GM21367 (cell line): Measurements from ENCODE around the gene SBF2.
"Not testable (repeated sequence)": the region's sequence is repeated elsewhere in the genome, so short reads cannot be mapped to it uniquely, and the experiment has no call there.

Experiments used
- ATAC-seq: cut with Tn5 transposase; IDR thresholded peaks from one replicate; pipeline ENCODE4 v1.9.1; 2021; ENCODE audit not compliant: unreplicated experiment

Gene SBF2

DNA sequence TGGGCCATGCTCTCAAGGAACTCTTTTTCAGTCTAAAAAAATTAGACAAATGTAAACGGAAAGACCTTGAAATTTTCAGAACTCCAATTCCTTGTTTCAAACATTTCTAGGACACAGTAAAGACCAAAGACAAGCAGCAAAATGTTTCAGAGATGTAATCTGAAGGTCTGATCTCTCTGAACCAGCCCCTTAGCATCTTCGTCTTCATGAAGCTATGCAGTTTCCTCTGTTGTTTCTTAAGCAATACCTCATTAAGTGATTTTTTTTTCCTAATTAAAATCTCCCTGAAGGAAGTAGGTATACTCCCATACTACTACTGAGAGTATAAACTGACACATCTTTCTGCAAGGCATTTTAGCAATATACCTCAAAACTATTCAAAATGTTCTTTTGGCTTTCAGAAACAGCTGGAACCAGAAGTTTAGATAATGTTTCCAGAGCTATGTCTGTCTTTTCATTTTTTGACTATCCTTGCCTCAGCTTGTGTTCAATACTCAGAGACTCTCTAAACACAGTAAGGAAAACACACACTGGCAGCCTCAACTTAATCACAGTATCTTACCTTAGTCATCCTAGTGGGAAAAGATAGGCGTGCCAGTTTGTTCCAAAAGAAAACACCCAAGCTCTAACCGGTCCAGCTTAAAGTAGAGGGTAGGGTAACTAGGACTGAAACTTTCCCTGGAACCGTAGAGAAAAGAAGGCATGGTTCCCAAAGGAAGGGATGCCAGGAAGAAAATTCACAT, 25.1 kb downstream of the SBF2 start:
- no peak for ATAC-seq

DNA sequence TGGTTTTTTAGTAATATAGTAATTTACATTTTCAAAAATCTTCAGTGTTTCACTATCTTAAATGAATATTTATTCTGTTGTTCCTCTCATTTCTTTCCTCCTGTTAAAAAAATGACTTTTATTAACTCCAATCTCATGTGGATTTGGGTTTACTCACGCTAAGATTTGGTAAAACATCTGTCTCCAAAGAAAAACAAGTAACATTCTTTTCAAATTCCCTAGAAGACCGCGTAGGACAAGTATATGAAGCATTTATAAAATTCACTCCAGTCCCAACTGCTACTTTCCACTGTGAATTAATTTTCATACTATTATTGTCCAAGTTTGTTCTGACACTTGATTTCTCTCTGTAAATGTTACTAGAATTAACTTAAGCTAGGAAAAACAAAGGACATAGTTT, 26.2 kb downstream of the SBF2 start:
- ATAC-seq = no peak

DNA sequence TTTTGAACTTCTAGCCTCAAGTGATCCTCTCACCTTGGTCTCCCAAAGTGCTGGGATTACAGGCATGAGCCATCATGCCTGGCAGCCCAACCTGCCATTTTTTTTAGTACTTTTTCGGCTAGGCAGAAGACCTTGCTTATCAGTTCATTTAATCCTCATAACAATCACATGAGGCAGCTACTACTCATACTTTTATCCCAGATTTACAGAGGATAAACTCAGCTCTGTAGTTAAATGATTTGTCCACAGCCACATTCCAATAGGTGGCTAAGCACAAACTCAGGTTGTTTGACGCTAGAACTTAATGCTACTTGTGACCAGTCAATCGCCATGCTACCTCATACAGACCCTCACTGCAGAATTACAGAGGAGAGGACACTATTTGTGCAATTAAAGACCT, 28.1 kb downstream of the SBF2 start:
- ATAC-seq = no peak

DNA sequence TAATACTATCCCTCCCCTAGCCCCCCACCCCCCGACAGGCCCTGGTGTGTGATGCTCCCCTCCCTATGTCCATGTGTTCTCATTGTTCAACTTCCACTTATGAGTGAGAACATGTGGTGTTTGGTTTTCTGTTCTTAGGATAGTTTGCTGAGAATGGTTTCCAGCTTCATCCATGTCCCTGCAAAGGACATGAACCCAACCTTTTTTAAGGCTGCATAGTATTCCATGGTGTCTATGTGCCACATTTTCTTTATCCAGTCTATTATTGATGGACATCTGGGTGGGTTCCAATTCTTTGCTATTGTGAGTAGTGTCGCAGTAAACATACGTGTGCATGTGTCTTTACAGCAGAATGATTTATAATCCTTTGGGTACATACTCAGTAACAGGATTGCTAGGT, 29.3 kb downstream of the SBF2 start:
- ATAC-seq = not testable (repeated sequence)

DNA sequence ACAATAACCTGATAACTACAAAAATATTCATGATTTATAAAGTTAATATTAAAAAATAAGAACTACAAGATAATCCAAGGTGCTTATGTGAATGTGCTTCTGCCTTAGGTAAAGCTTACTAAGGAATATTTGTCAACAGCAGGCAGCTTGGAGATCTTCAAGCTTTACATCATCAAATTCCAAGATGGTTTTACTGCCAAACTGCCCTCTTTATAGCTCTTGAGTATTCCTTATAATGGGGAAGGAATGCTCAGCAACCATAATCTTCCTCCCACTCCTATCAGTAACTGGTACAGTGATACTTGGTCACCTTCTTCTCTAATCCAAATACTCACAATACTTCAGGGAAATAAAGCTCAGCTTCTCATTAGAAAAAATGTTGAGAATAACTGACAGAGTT, 30.1 kb downstream of the SBF2 start:
- no peak for ATAC-seq

DNA sequence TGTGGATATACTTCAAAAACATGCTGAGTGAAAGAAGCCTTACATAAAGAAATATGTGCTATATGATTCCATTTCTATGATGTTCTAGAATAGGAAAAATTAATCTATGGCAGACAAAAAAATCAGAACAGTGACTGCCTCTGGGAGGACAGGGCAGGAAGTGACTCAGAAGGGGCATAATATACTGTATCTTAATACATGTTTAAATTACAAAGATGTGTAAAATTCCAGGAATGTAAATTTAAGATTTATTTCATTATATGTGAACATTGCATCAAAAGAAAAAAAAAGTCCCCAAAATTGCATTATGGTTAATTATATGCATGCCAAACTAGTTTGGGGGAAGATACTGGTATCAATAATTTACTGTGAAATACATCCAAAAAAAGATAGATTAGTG, 32.2 kb downstream of the SBF2 start:
- ATAC-seq = no peak

DNA sequence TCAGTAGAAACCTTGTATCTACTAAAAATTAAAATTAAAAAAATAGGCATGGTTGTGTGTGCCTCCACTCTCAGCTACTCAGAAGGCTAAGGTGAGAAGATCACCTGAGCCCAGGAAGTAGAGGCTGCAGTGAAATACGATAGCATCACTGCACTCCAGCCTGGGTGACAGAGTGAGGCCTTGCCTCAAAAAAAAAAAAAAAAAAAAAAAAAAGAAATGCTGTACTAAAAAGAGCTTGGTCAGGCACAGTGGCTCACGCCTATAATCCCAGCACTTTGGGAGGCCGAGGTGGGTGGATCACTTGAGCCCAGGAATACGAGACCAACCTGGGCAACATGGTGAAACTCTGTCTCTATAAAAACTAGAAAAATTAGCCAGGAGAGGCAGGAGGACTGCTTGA, 36.5 kb downstream of the SBF2 start:
- no peak for ATAC-seq

DNA sequence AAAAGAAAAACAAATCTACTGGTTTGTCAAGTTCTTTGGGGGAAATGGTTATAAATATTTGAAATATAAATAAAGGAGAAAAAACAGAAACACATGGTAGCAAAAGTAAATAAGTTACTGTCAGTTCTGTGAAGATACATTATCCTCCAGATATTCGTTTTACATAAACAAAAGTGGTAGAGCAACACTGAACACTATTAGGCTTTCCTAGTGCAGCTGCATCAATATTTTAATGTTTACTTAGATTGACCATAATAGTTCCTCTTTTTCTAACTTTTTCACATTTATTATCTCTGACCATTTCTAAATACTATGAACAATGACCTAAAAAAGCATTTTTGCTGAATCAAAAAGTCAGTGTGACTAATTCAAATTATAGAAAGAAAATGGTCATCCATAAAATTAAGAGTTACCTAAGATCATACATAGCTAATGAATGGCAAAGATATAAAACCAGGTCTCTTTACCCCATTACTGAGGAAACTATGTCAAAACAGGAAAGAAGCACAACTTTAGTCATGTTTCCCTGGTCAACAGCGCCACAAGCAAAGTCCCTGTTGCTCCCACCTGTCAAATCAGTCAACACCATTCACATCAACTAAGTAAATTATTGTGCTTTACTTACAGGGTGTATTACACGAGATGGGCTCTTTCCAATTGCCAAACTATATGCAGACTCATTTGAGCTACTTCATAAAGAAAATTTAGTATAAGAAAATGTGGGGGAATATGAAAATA, 38.5 kb downstream of the SBF2 start:
- no peak for ATAC-seq

DNA sequence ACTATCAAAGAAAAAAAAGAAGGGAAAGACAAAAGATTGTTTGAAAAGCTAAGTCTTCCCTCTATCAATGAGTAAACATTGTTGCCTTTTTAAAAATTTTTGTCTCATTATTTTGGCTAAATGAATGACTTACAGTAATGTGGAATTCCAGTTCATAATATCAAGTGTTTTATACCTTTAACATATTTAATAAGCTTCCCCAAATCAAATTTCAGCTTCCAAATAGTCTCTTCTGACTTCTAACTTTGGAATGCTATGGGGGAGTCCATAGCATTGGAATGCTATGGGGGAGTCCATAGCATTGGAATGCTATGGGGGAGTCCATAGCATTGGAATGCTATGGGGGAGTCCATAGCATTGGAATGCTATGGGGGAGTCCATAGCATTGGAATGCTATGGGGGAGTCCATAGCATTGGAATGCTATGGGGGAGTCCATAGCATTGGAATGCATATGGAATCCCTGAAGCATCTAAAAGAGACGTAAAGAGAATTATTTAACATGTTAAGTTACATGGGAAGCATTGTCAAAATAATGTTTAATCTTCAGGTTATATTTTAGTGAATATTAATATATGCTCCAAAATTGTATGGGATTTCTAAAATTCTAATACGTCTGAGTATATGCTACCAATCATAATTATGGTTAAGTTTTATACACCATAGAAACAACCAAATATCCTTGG, 44.4 kb downstream of the SBF2 start:
- ATAC-seq = not testable (repeated sequence)

DNA sequence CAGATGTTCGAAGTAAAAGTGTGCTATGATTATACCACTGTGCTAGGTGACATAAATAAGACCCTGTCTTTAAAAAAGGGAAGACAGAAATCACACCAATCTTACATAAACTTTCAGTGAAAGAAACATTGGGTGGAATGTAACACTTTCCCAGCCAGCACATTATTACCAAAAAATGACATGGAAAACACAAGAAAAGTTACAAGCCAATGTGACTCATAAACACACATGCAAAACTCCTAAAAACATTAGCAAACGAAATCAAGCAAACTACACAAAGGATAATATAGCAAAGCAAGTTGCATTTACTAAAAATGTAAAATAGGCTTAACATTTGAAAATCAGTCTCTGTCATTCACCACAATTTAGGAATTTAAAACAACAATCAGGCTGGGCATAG, 47.0 kb downstream of the SBF2 start:
- ATAC-seq = no peak

DNA sequence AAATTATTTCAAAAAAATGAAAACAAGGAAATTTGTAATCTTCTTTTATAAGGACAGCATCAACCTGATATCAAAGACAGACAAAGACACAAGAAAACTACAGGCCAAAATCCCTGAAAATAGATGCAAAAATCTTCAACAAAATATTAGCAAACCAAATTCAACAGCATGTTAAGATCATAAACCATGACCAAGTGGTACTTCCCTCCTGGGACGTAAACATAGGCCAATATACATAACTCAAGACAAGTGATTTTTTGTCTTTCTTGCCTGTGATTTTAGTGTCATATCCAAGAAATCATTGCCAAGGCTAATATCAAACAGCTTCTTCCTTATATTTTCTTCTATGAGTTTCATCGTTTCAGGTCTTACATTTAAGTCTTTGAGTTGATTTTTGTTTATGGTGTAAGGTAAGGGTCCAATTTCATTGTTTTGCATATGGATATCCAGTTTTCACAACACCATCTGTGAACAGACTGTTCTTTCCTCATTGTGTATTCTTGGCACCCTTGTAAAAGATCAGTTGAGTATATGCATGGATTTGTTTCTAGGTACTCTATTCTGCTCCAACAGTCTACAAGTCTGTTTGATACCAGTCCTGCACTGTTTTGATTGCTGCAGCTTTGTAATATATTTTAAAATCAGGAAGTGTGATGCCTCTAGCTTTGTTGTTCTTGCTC, 50.0 kb downstream of the SBF2 start:
- ATAC-seq = no peak

DNA sequence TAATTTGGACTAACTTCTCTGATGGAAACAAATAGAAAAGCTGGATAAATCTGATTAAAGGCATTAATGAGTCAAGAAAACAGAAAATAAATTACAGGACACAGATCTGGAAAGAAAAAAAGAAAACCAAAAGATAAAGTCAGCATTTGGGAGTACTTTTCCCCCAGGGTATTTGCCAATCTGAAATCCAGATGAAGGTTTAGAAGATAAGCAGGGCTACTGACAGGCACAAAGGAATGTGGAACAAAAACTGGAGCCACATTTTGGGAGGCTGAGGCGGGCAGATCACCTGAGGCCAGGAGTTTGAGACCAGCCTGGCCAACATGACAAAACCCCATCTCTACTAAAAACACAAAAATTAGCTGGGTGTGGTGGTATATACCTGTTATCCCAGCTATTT, 57.2 kb downstream of the SBF2 start:
- no peak for ATAC-seq

DNA sequence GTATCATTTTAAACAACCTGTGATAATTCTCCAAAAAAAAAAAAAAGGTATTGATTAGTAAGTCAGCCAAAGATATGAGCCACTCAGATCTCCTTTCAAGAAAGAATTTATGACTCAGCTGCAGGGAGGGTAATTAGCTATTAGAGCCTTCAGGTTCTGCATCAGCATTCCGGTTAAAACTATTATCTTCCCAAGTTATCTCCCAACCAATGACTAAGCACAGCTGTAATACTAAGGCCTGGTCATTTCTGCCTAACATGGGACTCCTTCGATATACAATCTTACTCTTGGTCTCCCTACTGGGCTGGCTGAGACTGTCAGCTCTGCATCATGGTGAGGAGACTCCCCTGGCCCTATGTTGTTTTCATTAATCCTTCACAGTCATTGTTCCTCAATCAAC, 60.4 kb downstream of the SBF2 start:
- ATAC-seq = no peak

DNA sequence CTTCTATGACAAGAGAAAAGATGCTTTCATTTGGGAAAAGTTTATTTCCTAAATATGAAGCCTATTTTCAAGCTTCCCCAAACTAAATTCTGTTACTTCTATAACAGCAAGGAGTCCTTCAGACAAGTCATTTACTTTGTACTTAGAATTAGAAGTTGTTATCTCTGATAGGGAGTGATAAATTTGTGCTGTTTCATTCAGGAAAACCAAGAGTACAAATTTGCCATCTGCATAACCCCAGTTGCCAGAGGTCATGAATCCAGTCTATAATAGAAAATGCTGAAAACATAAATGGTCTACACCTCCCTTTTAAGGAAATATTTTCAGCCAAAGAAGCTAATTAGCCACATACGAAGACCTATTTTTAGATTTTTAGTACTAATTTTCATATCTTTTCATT, 61.3 kb downstream of the SBF2 start:
- no peak for ATAC-seq

DNA sequence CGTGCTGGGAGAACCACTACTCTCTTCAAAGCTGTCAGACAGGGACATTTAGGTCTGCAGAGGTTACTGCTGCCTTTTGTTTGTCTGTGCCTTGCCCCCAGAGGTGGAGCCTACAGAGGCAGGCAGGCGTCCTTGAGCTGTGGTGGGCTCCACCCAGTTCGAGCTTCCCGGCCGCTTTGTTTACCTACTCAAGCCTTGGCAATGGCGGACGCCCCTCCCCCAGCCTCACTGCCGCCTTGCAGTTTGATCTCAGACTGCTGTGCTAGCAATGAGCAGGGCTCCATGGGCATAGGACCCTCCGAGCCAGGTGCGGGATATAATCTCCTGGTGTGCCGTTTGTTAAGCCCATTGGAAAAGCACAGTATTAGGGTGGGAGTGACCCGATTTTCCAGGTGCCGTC, 62.2 kb downstream of the SBF2 start:
- ATAC-seq = not testable (repeated sequence)

DNA sequence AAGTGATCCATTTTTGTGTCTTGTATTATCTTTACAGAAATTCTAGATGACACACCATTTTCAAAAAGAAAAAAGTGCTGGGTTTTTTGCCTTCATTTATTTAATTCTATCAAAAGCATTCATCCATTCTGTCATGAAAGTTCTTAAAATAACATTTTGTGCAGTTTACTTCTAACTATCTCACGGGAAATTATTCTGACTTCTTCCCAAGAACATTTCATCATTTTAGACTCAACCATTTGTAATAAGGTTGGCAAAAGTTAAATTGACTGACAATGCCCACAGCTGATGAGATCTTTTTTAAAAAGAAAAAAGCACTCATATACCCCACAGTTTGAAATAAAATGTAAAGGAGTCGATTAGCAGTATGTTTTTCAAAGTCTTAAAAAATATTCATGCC, 68.5 kb downstream of the SBF2 start:
- ATAC-seq = no peak

DNA sequence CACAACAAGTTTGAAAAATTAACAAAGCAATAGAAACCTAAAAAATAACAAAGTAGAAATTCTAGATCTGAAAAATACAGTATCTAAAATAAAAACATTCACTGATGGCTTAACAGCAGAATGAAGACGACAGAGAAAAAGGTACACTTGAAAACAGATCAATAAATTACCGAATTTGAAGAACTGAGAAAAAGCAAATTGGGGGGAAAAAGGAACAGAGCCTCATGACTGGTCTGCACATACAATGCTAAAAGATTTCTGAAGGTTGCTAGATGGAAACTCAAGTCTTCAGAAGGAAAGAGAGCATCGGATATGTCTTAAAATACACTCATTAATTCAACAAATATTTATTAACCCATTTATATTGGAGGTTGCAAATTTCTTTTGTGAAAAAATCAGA, 71.6 kb downstream of the SBF2 start:
- ATAC-seq = no peak

DNA sequence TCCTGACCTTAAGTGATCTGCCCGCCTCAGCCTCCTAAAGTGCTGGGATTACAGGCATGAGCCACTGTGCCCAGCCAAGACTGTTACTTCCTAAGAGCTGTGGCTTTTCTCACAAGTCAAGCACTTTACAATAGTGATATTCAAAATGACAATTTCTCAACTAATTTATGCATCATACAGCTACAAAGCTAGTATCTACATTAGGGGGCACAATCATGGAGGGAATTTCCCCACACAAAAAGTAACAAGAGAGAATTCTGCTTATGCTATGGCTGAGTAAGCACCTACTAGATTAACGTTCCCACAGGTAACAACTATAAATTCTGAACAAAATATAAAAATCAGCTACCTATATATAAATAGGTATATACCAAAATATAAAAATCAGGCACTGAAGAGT, 72.7 kb downstream of the SBF2 start:
- ATAC-seq = no peak

DNA sequence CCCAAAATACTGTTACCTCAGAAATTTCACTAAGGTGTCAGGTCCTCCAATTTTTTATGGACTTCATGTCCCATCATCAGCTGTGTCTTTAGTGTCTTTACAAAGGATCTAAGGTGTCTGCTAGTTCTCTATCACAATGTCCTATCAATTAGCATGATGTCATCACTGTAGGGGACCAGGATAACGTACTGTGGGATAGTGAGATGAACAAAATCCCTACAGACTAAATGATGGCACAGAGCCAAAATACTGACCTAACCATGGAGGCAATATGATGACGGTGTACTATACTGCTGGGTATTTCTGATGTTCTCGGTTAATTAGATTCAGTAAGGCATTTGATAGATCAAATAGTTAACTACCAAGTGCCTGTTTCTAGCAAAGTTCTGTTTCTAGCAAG, 82.5 kb downstream of the SBF2 start:
- ATAC-seq = no peak

DNA sequence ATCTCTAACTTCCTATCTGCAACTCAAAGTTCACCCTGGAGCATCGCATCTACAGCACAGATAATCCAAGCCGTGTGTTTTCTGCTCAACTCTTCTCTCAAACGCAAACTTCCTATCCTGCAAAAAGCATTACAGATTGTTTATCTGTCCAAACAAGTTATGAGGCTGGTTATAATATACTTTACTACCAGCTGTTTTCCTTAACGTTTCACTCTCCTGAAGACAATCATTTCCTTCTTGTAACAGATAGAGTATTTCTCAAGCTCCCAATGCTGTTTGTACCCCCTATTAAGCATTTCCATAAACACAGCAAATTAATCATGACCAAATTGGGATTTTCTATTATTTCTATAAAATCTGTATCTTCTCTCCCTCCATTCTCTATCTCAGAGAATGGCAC, 84.7 kb downstream of the SBF2 start:
- no peak for ATAC-seq

DNA sequence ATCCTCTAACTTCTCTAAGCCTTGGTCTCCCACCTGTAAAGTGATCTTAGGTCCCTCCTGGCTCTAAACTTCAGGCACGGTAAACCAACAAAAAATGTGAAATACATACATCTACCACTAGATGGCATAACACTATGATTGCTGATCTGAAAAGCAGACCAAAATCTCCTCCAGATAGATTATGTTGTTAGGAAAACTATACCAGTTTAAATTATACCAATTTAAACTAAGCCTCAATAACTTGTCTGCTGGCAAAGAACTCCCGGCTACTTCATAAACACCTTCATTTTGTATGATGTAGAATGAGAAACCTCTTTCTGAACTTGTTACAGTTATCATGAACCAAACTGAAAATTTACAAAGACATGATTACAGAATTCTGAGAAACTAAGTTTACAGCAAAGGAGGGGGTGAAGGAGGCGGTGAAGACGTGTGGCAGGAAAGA, 85.9 kb downstream of the SBF2 start:
- ATAC-seq = no peak

DNA sequence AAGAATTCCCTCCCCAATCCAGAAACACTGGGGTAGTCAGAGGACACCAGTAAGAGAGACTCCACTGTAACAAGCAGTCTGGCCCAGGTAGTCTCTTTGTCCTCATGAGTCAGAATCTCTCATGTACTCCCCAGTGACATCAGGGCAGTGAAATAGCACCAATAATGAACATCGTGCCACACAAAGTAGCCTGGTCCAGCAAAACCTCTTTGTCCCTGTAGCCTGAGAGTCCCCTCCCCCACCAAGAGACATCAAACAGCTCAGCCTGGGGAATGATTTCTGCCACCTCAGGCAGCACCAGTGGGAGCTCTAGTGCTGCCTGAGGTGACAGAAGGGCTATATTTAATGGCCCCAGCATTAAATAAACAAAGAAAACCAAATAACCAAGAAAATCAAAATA, 88.1 kb downstream of the SBF2 start:
- no peak for ATAC-seq
